Renal cortical epithelial cell (primary cell): ENCODE results near the gene SLC25A12. TPM values are rescaled to one million over a fixed set of nuclear protein-coding genes. Genes with fewer than 3 reads are reported as not detected.
A peak's percentile ranks its signal among the peaks of the same experiment; 100 is the strongest.

Source experiments
- DNase-seq: peaks from one replicate; pipeline ENCODE4 v3.0.0-alpha.2; 2011; ENCODE audit warnings: low read depth
- total RNA-seq: library from RNA; depleted of rRNA; stranded (reverse); fragments of >200 nt; gene quantifications from 2 replicates; pipeline ENCODE4 v1.2.3, GENCODE V29; 2014

SLC25A12 gene
- total RNA-seq, 1 donor from 2014 or later, result 17.3 TPM

DNA sequence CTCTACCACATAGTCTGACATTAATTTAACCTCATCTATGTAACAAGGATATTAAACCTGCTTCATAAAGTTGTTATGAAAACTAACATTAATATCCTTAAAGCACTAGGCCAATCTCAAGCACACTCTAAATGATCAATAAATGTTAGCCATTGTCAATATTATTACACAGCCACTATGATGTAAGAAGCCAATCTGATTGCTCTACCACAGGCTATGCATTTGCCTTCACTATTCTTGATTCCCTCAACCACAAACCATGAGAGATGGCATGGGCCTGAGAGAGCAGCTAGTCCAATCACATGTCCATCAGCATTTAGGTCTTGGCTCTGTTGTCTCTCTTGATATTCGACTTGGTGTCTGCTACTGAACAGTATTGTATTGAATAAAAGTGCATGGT lies 4.2 kb downstream of the SLC25A12 start:
- DNase-seq, result no peak

DNA sequence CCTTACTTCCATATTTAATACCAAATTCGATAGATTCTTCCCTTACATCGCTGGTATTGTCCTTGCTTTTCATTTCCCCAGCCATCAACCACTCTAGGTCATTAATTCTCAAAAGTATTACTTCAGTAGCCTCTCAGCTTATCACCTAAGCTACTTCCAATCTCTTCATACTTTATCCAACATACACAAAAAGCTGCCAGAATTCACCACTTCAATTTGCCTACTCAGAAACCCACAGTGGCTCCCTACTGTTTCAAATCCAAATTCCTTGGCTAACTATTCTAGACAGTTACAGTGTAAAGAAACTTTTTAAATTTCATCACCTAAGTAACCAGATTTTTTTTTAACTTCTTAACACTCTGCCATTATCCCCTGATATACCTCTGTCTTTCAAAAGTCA lies 4.7 kb downstream of the SLC25A12 start:
- no peak for DNase-seq

DNA sequence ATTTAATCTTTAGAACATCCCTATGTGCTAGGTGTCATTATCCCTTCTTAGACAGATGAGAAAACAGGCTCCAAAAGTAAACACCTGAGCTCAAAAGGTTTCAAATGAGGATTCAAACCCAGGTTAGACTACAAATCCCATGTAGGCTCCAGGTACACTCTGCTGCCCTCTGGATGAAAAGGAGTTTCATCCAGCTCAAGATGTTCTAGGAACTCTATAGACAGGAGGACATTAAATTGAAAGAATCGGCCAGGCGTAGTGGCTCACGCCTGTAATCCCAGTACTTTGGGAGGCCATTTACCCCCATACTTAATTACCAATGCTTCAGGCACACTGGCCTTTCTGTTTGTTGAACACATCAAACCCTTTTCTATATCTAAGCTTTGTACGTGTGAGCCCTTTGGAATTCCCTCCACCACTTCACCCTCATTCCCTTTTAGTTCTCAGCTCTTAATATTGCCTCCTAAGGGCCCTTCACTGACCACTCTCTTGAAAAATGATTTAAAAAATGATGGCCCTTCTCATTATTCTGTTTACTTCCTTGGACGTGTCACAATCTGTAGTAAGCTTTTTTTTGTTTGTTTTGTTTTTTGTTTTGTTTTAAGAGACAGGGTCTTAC lies 10.7 kb downstream of the SLC25A12 start:
- no peak for DNase-seq

DNA sequence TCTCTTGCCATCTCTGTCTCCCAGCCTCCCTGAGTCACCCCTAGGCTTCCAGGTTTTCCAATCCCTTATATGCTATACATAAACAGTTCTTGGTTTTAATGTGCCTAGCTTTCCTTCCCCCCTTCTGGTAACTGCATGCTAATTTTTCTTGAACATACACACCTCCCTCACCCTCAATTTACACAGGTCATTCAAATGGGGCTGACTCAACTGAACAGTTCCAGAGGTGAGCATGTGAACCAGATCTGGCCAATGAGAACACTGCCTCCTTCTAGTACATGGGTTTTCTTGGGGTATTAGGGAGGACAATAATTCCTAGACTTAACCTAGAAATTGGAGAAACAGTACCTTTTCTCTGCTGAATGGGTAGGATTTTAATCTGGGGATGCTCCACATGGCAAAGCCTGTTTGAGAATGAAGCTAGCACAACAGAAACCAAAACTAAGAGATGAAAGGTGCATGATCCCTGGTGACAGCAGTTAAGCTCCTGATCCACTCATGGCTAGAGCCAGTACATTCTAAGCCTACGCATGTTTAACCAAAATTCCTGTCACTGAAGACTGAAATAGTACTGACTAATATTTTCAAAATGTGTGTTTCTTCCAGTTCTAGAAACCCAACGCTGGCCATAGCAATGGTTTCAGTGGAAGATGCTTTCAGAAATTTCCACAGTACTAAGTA lies 11.8 kb downstream of the SLC25A12 start:
- no peak for DNase-seq

DNA sequence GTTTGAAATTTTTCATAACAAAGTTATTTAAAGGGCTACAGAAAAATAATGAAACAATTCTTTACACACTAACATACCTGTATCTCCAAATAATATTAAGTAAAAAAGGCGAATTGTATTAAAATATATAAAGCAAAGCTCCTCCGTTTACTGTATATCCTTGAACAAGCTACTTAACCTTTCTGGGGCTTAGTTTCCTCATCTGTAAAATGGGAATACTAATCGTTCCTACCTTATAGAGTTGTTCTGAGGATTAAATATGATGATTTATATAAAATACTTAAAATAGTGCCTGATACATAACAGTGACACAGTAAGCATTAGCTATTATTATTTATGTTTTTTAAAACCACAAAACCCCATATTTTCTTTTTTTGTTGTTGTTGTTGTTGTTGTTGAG lies 13.3 kb downstream of the SLC25A12 start:
- DNase-seq, result no peak

DNA sequence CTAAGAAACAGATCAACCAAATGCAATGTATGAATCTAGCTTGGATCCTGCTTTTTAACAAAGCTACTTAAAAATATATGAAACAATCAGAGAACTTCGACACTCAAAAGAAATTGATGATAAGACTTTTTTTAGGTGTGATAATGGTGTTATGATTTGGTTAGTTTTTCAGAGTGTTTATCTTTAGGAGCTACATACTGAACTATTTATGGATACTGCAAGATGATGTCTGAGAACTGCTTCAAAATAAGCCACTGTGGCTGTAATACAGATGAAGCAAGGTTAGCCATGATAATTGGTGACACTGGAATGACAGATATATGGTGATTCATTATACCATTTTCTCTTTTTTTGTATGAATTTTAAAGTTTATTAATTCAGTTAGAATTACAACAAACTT lies 14.2 kb downstream of the SLC25A12 start:
- DNase-seq, result no peak

DNA sequence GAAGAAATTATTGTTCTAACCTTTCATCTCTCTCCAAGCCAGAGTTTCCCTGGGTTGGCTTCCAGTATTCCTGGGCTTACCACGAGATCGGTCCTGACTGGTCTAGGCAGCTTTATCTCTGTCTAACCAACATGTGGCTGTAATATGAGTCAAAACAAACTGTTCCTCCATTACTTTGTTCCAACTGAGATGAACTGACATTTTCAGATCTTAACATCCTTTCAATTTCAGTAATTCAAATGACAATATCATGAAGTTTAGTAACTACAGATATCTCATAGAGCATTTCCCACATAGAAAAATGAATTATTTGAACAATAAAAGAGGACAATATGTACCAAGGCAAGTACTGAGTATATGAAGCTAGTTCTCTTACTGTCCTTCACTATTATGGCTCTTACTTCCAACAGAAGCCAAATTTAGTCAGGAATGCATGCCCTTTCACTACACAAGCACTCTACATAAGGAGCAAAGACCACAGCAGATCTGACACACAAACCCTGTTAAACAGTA lies 15.5 kb downstream of the SLC25A12 start:
- DNase-seq, result peak; percentile 73

DNA sequence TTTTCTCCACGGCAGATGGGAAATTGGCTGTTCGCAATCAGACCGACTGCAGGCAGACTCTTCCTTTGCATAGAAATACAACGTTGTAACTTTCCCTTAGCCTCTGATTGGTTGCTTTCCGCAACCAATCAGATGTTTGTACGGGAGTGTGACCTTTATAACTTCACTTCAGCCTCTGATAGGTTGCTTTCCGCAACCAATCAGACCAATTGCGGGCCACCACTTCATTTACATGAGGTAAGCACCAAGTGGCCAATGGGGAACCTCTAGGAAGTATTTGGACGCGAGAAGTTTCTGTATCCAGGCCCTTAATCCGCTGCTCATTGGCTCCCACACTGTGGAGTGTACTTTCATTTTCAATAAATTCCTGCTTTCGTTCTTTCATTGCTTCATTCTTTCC lies 19.1 kb downstream of the SLC25A12 start:
- no peak for DNase-seq

DNA sequence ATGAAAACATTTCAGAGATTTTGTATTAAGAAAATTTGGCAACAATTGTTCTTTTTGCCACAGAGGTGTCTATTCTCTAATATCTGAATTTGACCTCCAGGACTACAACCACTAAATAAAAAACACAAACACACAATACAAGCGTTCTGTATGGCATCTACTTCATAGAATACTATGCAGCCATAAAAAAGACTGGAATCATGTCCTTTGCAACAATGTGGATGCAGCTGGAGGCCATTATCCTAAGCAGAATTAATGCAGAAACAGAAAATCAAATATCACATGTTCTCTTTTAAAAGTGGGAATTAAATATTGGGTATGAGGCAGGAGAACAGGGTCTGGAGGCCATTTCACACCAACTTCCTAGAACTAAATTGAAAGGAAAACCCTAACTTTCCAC lies 19.5 kb downstream of the SLC25A12 start:
- DNase-seq, result no peak

DNA sequence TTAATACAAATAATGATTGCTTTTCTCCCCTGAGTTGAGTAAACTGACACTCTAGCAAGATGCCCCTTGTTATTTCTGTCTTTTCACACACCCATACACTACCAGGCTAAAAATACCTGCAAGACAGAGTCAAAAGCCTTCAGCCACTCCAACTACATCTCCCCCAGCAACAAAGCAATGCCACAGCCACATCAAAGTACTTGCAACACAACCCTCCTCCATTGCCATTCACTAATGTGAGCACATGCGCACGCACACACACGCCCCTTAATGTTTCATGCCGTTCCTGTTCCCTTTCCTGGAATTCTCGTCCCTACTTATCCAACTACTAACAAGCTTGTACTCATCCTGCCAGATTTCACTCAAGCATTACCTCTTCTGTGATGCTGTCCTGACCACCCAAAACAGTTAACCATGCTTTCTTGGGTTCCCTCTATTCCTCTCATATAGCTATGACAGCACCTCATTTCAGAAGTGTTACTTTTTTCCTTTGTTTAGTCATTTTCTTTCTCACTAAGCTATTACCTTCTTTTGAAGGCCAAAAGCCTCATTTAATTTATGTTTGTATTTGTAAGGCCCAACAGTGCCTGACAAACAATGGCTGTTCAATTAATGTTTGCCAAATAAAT lies 29.6 kb downstream of the SLC25A12 start:
- no peak for DNase-seq

DNA sequence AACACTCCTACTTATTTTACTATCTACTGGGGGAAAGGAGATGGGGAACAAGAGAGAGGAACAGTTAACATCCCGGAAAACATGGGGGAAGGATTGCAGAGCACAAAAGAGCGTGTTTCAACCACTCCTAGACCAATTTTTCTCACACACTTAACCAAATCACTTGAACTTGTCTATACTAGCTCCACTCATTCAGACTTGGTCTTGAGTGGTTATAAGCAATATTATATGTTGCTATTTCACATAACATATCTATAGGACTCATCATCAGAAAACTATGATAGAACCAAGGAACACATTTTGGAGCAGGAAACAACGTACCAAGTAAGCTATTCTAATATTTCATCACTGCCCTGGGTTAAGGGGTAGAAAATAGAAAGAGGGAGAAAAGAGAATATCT lies 31.5 kb downstream of the SLC25A12 start:
- DNase-seq, result no peak

DNA sequence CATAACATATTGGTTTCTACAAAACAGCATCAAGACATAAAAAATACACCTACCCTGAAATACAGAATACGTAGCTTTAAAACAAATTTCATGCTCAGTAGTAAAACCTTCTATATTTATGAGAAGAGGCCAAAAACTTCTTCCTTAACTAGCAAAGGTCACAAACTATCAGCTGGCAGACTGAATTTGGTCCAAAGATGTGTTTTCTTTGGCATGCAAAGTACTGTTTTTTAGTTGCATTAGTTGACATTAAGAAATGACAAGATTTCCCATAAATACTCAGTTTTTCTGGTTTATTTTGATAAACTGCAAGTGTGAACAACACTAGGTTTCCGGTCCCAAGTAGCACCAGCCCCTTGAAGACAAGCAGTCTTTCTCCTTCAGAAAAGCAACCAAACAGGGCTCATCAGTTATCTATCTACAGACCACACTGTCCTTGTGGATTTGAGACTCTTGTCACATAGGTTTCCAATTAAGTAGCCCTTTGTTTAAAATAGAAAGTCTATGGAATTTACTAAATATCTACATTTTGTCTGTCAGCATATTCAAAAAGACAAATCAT lies 35.6 kb downstream of the SLC25A12 start:
- no peak for DNase-seq

DNA sequence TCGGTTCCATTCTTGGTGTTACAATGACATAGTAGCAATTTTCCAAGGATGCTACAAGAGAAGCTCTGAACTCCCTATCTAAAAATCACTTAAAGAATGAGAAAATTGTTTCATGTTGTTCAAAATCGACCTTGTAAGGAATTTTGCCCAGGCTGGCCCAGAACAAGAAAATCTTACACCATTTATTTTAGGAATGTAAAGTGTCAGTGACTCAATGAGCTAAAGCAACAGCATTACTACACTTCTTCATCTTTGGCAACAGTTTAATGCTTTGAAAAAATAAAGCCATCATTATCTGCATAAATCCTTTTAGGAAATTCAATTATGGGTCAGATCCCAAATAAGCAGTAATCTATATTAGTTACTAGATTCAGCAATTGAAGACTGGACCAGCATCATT lies 38.6 kb downstream of the SLC25A12 start:
- no peak for DNase-seq

DNA sequence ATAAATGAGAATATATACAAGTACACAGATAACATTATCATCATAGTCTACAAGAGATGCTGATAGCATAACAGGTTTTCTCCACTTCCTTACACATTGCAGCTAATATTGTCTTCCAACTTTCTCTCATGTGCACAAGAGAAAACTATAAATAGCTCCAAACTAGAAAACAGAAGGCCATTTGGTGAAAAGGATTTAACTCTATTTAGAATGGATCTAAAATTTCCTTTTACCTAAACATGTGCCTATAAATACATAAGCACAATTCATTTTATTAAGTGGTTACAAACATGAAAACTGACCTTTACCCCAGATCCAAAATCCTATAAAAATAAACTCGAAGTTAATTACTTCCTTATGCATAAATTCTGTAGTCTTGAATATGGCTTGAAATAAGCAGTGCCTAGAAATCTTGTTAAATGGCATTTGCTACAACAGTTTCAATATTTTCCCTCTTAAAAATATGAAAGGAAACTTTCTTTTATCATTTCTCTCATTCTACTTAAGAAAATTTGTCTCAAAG lies 41.6 kb downstream of the SLC25A12 start:
- no peak for DNase-seq

DNA sequence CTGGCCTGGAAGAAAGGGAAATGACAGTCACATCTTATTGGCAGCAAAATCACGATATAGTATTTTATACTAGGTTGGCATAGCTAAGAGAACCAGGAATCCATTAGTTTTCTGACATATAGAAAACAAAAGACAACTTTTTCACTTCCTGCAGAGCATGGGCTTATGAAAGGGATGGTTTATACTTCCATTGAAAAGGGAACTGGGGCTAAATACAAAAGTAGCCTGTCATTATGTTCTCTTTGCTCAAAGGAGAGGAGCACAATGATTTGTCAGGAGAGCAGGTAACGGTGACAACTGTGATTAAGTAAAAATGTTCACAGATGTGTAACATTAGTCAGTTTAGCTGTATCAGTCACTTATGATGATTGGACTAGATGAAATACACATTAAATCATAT lies 46.4 kb downstream of the SLC25A12 start:
- no peak for DNase-seq

DNA sequence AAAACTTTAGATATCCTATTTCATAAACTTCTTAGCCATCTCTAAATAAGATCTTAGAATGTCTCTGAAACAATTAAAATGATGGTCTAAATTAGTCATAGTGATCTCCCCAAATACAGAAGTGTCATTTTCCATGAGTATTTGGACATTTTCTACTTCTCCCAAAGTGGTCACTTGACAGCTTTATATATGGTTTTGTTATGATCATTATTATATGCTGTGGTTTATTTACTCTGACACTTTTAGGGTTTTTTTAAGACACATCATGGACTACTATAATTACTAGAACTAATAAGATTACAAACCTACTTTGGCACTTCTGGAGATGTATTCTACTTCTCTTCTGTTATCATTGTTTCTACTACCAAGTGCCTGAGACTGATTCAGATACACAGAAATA lies 47.1 kb downstream of the SLC25A12 start:
- DNase-seq, result no peak

DNA sequence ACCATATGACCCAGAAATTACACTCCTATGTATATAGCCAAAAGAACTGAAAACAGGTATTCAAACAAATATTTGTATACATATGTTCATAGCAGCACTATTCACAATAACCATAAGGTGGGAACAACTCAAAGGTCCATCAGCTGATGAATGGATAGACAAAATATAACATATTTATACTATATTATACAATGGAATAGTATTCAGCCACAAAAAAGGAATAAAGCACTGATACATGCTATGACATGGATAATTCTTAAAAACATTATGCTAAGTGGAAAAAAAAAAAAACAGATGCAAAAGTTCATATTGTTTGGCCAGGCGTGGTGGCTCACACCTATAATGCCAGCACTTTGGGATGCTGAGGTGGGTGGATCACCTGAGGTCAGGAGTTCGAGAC lies 52.0 kb downstream of the SLC25A12 start:
- no peak for DNase-seq

DNA sequence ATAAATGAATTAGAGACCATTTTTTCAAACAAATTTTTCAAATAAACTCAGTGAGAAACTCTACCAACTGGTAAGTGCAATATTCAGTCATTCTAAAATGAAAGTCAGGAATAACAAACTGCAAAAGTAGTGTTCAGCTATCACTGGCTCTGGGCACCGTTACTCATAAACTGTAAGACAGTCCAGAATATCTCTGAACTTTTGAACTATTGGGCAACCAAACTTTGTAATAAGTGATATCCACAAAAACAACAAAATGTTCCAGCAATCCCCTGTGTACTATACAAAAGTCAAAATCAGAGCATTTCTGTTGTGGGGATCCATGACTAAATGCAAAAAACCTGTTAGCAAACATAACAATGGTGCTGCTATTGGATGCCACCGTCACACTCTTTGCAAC lies 56.3 kb downstream of the SLC25A12 start:
- DNase-seq, result no peak

DNA sequence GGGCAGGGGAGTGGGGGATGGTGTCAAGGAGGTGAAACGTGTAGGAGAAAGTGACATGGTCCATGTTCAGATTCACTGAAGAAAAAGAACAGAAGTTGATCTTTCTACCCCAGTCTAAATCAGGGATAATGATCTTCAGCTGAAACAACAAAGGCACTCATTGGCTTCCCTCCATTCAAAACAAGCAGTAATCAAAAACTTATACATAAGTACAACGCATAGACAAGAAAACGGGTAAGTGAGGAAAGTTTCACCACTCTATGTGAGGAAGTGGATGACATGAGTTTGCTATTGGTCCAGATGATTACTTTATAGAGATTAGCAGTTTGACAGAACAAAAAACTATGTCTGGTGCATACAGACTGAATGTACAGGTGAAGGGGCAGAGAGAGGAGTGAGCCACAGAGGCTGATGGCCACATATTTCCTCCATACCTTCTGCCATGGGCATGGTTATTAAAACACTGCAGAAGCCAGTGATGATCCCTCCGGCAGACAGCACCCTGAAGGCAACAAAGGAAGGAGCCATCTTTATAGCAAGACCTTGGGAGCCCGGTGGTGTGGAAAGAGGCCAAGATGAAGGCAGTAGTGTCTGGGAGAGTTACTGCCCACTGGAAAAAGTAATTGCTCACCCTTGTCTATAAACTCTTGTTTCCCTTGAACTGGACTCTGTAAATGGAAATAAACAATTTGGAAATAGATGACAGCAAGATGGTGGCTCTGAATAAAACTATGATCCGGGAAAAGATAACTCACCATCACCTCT lies 57.7 kb downstream of the SLC25A12 start:
- no peak for DNase-seq

DNA sequence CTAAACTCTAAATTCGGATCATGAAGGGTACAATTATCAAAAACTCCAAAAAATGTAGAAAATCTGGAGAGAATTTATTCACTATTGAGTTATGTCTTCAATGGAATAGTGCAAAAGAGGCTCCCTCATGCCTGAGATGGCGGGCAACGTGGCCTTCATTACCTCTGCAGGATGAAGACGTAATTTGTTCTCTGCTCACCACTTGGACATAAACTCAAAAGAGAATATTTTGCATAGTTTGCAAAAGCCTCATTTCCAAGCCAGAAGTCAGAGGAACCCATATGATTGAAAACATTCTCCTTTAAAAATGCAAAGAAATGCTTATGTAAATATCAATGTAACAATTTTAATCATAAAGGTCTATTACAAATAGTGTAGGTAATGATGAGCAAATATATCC lies 58.7 kb downstream of the SLC25A12 start:
- no peak for DNase-seq

DNA sequence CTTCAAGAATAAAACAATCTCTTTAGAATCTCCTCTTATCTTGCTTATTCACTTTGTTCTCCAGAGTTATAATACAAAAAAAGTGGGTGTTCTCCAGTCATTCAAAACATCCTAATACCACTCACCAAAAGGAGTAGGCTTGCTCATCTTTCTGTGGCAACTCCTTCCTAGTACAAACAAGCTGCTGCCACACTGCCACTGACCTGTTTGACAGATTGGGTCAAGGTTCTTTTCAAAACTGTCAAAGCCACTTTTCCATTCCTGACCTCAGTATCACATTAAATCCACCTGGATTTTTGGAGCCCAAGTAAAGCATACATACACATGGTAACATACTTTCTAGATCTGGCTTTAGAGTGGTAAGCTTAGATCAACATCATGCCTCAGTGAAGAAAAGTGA lies 59.8 kb downstream of the SLC25A12 start:
- DNase-seq, result no peak

DNA sequence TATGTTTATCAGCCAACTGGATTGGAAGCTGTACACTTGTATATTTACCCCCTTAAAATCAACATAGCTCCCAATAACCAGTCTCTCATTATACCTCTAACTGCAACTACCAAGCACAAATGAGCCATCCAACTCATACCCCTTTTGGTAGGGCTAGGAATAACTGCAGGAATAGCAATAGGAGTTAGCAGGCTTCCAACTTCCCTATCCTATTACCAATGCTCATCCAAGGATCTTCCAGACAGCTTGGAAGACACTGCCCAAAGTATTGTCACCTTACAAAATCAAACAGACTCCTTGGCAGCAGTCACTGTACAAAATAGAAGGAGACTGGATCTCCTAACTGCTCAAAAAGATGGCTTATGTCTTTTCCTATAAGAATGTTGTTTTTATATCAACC lies 61.6 kb downstream of the SLC25A12 start:
- DNase-seq, result no peak
